AML-193 (cell line): ENCODE measurements around the gene CUL5.

Experiments used
- DNase-seq, 2 experiments: peaks; one replicate each; lab custom pipeline; 2025; lab: John Stamatoyannopoulos, UW

The CUL5 gene

DNA sequence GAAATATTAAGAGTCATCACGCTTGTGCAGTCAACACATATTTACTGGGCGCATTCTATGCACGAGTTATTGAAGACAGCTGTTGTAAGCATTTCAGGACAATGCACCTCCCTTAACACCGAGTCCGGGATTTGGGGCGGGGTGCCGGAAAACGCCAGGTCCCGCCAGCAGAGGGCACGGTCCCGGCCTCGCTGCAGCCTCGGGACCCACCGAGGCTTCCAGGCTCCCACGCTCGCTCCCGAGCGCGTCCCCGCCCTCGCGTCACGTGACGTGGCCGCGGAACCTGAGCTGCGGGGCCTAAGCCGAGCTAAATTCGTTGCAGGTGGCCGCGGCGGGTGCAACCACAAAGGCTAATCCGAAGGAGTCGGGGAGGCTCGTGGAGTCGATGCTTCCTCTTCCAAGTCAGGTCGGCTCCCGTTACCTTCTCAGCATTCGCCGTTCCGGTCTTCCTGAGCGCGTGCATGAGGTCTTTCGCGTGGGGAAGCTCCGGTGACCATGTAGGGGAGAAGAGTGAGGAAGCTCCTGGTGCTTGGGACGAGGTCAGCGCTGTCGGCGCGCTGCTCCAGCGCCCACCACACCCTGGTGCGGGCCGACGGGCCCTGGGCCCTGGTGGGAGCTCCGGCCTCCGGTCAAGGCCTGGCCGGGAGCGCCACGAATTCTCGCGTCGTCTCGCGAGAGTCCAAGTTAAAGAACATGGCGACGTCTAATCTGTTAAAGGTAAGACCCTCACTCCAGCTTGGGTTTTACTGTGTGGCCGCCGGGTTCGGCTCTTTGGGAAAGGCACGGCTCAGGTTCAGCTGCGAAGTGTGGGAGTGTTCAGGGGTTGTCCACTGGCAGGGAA, at the start of gene CUL5:
Gene CUL5 (plus strand): TSS at position 243 of the 841 bp plus-strand sequence. CDS start 451 bp downstream, at position 694.
- peak; percentile 71 to 76 for DNase-seq

DNA sequence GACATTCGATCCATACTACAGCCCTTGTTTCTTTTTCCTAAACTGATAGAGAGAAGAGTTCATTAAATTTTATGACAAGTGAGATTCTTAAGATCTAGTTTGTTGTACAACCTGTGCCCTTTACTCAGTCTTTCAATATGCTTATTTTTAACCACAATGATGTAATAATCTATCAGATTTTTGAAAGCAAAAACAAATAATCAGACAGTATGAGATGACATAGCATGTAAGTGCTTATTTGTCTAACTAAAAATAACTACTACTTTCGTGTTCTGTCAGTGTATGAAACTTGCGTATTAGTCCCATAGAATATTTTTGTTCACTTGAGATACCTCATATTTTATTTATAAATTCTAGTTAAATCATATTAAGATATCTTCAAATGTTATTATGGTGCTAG, 47.2 kb upstream of the CUL5 start:
- DNase-seq: no peak

DNA sequence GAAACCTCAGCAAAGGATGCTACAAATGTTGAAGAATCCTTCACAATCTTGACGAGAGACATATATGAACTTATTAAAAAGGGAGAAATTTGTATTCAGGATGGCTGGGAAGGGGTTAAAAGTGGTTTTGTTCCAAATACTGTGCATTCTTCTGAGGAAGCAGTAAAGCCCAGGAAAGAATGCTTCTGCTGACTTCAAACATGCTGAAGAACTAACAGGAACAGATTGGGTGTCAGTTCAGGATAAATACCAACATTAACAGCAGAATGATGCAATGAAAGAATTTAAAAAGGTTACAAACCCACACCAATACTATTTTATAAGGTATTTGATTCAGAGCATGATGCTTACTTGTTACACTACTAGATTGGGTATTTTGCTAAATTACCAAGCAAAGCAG, 46.5 kb upstream of the CUL5 start:
- no peak for DNase-seq

DNA sequence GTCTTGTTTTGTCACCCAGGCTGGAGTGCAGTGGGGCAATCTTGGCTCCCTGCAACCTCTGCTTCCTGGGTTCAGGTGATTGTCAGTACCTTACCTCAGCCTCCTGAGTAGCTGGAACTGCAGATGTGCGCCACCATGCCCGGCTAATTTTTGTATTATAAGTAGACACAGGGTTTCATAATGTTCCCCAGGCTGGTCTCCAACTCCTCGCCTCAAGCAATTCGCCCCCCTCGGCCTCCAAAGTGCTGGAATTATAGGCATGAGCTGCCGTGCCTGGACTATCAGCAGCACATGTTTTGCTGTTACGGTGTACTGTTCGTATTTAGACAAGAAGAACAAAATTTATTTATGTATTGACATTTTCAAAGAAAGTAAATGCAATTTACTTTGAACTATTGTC, 45.6 kb upstream of the CUL5 start:
- DNase-seq: no peak

DNA sequence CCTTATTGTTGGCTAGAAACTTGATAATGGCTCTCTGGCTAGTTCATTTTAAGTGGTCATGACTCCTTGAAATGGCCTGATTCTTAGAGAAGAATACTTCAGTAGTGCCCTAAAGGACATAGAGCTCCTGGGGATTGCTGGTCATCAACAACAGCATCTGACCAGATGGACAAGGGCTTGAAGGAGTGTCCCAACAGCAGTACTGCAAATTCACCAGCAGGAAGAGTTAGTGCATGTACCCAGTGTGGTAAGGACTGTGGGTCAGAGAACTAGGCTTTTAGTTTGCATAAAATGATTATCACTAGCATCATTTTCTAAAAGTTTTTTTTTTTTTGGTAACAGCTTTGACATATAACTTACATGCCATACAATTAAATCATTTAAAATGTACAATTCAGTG, 39.5 kb upstream of the CUL5 start:
- no peak for DNase-seq

DNA sequence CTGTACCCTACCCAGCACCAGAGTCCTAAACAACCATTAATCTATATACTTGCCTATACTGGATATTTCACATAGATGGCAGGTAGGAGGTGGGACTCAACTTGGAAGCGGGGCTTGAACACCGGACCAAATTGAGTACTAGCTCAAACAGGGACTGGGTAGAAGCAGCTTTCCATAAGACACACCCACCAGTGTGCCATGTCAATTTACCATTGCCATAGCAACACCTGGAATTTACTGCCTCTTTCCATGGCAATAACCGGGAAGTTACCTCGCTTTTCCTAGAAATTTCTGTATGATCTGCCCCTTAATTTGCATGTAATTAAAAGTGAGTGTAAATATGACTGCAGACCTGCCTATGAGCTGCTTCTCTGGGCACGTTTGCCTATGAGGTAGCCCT, 38.6 kb upstream of the CUL5 start:
- DNase-seq: no peak

DNA sequence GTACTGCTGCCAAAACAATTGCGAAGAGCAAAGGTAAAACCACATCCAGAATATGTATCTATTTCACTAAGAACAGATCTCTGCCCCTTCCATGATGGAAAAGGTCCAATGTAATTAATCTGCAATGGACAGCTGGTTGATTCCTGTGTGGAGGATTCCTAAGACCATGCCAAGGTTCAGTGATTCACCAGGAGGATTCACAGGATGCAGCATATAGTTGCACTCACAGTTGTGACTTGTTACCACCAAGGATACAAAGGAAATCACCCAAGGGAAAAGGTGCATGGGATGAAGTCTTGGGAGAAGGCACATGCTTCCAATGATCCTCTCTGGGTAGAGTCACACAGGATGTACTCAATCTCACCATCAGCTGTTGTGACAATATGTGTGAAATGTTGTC, 35.1 kb upstream of the CUL5 start:
- DNase-seq: no peak

DNA sequence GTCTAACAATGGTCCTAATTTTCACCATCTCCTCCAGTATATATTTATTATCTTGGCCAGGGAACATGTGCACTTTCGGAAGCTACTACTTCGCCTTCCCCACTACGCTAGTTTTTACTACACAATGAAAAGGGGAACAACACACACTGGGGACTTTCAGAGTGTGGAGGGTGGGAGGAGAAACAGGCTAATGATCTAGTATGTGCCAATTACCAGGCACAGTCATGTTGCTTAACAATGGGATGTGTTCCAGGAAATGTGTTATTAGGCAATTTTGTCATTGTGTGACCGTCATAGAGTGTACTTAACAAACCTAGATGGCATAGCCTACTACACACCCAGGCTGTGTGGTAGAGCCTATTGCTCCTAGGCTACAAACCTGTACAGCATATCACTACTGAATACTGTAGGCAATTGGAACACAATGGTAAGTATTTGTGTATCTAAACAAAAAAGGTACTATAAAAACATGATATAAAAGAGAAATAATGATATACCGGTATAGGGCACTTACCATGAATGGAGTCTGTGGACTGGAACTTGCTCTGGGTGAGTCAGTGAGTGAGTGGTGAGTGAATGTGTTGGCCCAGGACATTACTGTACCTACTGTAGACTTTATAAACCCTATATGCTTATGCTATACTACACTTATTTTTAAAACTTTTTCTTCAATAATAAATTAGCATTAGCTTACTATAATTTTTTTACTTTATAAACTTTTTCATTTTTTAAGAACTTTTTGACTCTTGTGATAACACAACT, 20.1 kb upstream of the CUL5 start:
- peak; percentile 64 to 71 for DNase-seq

DNA sequence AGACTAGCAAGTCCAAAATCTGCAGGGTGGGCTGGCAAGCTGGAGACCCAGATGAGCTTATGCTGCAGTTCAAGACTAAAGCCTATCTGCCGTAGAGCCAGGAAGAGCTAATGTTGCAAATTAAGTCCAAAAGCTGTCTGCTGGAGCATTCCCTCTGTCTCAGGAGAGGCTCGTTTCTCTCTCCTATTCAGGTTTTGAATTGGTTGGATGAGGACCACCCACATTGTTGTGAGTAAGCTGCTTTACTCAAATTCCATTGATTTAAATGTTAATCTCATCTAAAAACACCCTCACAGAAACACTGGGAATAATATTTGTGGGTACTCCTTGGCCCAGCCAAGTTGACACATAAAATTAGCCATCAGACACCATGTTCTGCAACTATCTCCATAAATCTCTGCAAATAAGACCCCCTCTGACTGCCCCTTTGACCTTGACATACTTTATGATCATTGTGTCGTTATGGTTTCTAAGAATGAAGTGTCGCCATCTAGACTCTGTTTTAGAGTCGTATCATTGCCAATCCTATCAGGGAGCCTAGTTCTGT, 16.8 kb upstream of the CUL5 start:
- no peak for DNase-seq

DNA sequence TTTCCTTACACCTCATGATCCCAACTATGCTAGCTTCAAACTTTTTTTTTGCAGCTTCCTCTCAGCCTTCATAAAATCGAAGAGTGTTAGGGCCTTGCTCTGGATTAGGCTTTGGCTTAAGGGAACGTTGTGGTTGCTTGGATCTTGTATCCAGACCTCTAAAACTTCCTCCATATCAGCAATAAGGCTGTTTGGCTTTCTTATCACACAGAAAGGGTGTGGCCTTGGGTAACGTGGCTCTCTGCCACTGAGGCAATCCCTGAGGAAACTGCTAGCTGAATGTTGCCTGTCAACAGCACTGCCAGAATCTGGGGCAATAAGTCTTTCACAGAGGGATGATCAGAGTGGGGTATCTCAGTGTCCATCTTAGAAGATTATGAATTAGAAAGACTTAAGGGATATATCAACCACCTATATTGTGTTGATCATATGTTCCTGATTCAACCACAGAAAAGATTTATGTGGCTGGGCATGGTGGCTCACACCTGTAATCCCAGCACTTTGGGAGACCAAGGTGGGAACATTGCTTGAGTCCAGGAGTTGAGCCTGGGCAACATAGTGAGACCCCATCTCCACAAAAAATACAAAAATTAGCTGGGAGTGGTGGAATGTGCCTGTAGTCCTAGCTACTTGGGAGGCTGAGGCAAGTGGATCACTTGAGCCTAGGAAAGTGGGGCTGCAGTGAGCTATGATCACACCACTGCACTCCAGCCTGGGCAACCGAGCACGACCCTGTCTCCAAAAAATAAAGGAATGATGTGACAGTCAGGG, 12.5 kb upstream of the CUL5 start:
- DNase-seq: no peak

DNA sequence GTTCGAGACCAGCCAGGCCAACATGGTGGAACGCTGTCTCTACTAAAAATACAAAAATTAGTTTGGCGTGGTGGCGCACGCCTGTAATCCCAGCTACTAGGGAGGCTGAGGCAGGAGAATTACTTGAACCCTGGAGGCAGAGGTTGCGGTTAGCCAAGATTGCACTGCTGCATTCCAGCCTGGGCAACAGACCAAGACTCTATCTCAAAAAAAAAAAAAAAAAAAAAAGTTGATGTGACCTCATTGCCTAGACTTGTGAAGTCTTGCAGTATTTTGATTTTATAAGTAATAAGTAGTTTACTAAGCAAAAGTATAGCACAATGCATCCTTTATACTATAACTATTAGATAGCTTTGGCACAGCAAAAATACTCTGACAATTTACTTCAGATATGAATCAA, 9.9 kb upstream of the CUL5 start:
- DNase-seq: no peak

DNA sequence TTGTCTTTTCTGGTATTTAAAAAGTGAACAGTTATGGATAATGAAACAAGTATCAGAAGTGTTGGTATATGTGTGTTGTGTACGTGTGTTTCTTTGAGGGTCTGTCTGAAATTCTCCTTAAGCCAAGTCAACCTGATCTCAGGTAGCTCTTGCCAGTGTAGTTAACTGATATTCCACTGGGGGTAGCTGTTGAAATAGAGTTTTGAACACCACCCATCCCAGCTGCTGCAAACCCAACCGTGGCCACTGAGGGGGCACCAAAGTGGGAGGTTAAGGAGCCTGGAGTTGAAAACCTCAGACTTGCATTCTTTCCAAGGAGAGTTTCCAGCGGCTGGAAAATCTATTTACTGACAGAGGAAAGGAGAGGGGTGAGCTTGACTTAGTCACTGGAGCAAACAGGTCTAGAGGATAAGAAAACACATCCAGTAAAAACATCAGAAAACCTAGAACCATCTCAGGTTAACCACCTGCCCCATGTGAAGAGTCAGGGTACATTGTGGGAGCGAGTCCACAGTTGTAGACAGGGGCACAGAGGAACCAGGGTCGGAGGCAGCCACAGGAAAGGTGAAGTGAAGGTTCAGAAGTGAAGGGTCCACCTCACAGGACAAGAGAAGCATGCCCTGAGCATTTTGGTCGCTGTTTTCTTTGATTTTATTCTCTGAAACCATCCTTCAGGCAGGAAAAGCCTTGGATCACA, 8.8 kb upstream of the CUL5 start:
- DNase-seq: peak; percentile 23

DNA sequence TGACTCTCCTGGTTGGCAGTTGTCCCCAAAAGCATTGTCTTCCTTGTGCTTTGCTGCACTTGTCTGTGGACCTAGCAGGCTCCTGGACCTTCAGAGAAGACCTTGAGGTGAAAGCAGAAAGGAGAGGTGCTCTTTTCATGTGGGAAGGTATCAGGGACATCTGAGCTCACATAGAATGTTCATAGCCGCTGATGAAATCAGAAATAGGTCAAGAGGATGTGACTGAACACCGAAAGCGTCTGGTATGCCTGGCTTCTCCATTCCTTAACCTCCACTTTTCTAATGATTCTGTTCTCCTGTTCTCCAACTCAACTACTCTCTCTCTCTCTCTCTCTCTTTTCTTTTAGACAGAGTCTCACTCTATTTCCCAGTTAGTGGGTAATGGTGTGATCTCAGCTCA, 6.2 kb upstream of the CUL5 start:
- no peak for DNase-seq

DNA sequence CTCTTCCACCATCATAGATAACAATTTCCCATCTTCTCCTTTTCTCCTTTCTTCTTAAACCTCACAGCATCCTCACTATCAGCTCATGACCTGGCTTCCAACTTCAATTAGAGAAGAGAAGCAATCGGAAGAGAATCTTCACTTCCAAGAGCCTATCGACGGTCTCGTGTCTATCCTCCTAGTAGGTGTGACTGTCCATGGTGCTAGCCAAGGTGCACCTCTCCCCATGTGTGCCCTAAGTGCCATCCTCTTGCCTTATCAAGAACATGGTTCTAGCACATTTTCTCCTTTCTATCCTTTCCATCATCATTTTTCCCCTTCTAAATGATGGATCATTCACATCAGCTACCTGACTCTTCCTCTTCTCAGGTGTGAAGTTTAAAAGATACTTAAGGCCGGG, 5.1 kb upstream of the CUL5 start:
- DNase-seq: no peak

DNA sequence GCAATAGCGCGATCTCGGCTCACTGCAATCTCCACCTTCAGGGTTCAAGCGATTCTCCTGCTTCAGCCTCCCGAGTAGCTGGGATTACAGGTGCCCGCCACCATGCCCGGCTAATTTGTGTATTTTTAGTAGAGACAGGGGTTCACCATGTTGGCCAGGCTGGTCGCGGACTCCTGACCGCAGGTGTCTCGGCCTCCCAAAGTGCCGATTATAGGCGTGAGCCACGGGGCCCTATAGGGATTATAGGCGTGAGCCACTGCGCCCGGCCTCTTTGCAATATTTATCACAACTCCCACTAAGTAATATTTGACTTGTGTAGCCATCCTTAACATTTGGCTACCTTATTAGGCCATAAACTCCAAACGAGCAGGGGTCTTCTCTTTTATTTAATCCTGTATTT, 879 bp upstream of the CUL5 start:
- DNase-seq: no peak

DNA sequence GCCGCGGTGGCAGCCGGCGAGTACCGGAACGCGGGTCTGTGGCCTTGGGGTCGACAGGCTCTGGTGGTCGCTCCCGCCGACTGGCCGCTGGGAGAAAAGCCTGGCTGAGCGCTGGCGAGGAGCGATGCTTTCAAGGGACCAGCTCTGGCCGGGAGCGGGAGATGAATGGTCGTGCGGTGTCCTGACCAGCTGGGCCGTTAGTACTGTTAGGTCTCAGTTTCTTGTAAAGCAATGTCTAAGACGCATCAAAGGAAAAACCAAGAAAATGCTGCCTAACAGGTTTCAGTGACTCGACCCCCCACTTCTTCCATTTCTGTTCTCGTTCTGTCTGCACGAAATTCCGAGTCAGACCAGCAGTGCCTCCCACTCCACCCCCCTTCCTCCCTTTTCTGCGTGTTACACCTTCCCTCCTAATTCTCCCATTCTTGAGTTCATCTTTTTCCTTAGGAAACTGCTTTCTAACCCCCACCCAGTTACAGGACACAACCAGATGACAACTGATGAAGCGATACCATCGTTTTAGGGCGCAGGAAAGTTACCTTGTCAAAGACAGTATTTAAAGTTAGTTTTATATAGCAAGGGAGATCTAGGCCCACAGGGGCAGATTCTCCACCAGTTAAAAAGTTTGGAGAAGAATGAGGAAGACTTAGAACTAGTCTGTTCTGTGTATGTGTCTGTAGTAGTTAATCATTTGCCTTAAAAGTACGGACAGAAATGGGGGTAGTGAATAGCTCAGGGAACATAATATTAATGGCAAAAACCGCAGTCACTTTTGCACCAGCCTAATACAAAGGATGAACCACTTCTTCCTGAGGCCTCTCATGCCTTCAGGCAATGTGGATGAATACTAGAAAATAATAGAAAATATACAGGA, 1.0 kb downstream of the CUL5 start:
- no peak for DNase-seq

DNA sequence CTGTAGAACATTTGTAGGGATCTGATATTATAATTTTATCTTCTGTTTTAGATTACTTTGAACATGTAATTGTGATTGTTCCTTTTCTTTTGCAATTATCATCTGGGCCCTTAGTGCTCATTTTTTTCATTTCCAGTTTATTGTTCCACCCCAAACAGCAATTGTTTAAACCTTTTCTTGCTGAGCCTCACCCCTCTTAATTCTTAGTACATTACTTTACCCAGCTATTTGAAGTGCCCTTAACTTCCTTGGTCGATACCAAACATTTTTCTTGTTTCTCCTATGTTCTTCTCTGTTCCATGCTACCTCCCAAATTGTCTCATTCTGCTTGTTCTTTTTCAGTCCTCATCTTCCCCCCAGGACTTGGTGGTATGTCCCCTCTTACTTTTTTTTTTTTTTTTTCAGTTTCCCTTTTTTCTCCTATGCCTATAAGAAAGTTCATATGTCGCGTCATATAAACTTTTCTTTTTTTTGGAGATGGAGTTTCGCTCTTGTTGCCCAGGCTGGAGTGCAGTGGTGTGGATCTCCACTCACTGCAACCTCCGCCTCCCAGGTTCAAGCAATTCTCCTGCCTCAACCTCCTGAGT, 3.5 kb downstream of the CUL5 start:
- no peak for DNase-seq

DNA sequence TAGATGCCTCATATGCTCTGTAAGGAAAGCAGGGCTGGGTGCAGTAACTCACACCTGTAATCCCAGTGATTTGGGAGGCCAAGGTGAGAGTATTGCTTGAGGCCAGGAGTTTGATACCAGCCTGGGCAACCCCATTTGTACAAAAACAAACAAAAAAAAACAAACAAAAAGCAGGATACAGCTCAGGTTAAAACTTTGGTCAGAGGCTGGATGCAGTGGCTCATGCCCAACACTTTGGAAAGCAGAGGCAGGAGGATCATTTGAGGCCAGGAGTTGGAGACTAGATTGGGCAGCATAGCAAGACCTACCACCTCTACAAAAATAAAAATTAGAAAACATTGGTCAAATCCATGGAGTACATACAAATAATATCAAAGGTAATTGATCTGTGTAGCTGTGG, 7.9 kb downstream of the CUL5 start:
- DNase-seq: no peak

DNA sequence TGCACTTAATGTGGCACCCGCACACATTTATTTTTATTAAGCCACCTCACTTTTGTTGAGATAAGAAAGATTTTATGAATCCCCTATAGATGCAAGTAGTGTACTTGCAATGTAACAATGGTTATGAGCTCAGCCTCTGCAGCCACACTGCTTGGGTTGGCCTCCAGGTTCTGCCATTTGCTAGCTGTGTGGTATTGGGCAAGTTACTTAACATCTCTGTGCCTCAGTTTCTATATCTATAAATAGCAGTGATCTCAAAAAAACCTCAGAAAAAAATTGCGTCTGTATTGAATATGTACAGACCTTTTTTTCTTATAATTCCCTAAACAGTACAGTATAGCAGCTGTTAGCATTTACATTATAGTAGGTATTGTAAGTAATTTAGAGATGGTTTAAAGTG, 10.0 kb downstream of the CUL5 start:
- no peak for DNase-seq

DNA sequence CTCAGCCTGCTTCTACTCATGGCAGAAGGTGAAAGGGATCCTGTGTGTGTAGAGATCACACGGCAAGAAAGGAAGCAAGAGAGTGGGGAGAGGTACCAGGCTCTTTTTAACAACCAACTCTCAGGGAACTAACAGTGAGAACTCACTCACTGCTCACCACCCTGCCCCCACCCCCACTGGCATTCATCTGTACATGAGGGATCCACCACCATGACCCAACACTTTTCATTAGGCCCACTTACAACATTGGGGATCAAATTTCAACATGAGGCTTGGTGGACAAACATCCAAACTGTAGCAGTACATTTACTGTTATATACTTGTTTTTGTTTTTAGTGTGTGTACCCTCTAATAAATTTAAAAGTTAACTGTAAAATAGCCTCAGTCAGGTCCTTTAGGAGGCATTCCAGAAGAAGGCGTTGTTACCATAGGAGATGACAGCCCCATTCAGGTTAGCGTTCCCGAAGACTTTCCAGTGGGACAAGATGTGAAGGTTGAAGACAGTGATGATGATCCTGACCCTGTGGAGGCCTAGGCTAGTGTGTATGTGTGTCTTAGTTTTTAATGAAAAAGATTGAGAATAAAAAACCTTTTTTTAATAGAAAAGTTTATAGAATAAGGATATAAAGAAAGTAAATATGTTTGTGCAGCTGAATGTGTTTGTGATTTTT, 11.3 kb downstream of the CUL5 start:
- no peak for DNase-seq
